ENCODE results near the gene HLA-DQA1.

DNA sequence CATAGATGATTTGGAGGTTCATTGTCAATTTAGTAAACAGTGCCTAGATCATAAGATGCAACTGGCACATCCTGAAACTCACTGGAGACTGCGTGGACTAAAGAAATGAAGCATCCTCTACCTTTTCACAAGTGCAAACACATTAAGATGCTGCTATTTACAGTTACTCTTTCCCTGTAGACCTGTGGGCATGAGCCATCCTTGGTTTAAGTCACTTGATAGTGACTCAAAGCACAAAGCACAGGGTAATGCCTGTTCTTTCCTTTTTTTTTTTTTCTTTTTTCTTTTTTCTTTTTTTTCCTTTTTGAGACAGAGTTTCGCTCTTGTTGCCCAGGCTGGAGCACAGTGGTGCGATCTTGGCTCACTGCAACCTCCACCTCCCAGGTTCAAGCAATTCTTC, 10.0 kb upstream of the HLA-DQA1 start:
- TF ChIP-seq NR2C2 (CRISPR knock-in tag; IDR thresholded peaks at IDR 0.05) (no peak), FOXJ3 (CRISPR knock-in tag; IDR thresholded peaks at IDR 0.05; ENCODE audit: borderline replicate concordance) (no peak)
- TF ChIP-seq, protein P1, sequence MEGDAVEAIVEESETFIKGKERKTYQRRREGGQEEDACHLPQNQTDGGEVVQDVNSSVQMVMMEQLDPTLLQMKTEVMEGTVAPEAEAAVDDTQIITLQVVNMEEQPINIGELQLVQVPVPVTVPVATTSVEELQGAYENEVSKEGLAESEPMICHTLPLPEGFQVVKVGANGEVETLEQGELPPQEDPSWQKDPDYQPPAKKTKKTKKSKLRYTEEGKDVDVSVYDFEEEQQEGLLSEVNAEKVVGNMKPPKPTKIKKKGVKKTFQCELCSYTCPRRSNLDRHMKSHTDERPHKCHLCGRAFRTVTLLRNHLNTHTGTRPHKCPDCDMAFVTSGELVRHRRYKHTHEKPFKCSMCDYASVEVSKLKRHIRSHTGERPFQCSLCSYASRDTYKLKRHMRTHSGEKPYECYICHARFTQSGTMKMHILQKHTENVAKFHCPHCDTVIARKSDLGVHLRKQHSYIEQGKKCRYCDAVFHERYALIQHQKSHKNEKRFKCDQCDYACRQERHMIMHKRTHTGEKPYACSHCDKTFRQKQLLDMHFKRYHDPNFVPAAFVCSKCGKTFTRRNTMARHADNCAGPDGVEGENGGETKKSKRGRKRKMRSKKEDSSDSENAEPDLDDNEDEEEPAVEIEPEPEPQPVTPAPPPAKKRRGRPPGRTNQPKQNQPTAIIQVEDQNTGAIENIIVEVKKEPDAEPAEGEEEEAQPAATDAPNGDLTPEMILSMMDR (IDR thresholded peaks at IDR 0.05): no peak
- TF ChIP-seq, protein P2, sequence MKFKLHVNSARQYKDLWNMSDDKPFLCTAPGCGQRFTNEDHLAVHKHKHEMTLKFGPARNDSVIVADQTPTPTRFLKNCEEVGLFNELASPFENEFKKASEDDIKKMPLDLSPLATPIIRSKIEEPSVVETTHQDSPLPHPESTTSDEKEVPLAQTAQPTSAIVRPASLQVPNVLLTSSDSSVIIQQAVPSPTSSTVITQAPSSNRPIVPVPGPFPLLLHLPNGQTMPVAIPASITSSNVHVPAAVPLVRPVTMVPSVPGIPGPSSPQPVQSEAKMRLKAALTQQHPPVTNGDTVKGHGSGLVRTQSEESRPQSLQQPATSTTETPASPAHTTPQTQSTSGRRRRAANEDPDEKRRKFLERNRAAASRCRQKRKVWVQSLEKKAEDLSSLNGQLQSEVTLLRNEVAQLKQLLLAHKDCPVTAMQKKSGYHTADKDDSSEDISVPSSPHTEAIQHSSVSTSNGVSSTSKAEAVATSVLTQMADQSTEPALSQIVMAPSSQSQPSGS (CRISPR knock-in tag; IDR thresholded peaks at IDR 0.05; ENCODE audit: borderline replicate concordance, low read depth): no peak
- TF ChIP-seq, protein P3, sequence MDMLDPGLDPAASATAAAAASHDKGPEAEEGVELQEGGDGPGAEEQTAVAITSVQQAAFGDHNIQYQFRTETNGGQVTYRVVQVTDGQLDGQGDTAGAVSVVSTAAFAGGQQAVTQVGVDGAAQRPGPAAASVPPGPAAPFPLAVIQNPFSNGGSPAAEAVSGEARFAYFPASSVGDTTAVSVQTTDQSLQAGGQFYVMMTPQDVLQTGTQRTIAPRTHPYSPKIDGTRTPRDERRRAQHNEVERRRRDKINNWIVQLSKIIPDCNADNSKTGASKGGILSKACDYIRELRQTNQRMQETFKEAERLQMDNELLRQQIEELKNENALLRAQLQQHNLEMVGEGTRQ (CRISPR knock-in tag; IDR thresholded peaks at IDR 0.05): no peak

Data from WTC11 (cell line).